ENCODE data around the gene WDR45. TPM values are rescaled to one million over a fixed set of nuclear protein-coding genes. Genes with fewer than 3 reads are reported as not detected.

Gene WDR45
- total RNA-seq, 1 experiment from 2014 or later: 31.8 TPM

GRCh38 chrX:49030283-49030682 lies 49.4 kb downstream of the WDR45 start:
- Histone ChIP-seq H3K4me3 (ENCODE audit: low read depth, low read length, poor library complexity, severe bottlenecking) (no peak overlapping the region), H3K4me1 (ENCODE audit: insufficient read depth, low read length, poor library complexity, severe bottlenecking) (no peaks in the 10 kb centered on the region), H3K27me3 (replicated peaks; ENCODE audit: insufficient read depth, low read depth, low read length, poor library complexity) (no peaks in the 10 kb centered on the region), H3K36me3 (ENCODE audit: insufficient read depth, low read length, poor library complexity, severe bottlenecking) (peaks cover 11% of the 10 kb centered on the region), H3K27ac (ENCODE audit: low read depth, low read length, poor library complexity, severe bottlenecking) (no peak overlapping the region), H3K9me3 (ENCODE audit: low read depth, low read length, poor library complexity, severe bottlenecking) (no peaks in the 10 kb centered on the region)
- DNase-seq (ENCODE audit: low spot score): no peak
- intact Hi-C loops (cut with micrococcal nuclease; ENCODE audit: unreplicated experiment): no loop called here
- POLR2A ChIA-PET (ENCODE audit: low non-redundant PET): no interaction called here
- CTCF ChIA-PET: no interaction called here
- no peak for TF ChIP-seq CTCF (conservative IDR thresholded peaks at IDR 0.05; ENCODE audit: low read depth, low read length)
- BruUV-seq (replicated peaks): no TSS peak

- ChIA-PET POLR2A (ENCODE audit: low non-redundant PET) (no interaction called here), CTCF (no interaction called here)
- BruUV-seq (replicated peaks): no TSS peak
- TF ChIP-seq EZH2 (IDR thresholded peaks at IDR 0.05; ENCODE audit: borderline replicate concordance, low read depth, low read length, poor library complexity, severe bottlenecking): no peak
- no peak for TF ChIP-seq CTCF (conservative IDR thresholded peaks at IDR 0.05; ENCODE audit: low read depth, low read length)
- Histone ChIP-seq H3K4me3 (ENCODE audit: low read depth, low read length, poor library complexity, severe bottlenecking) (no peak overlapping the region), H3K9me3 (ENCODE audit: low read depth, low read length, poor library complexity, severe bottlenecking) (no peaks in the 10 kb centered on the region), H3K36me3 (ENCODE audit: insufficient read depth, low read length, poor library complexity, severe bottlenecking) (peaks cover 11% of the 10 kb centered on the region), H3K27me3 (replicated peaks; ENCODE audit: insufficient read depth, low read depth, low read length, poor library complexity) (no peaks in the 10 kb centered on the region), H3K27ac (ENCODE audit: low read depth, low read length, poor library complexity, severe bottlenecking) (no peak overlapping the region), H3K4me1 (ENCODE audit: insufficient read depth, low read length, poor library complexity, severe bottlenecking) (no peaks in the 10 kb centered on the region)
- no peak for DNase-seq (ENCODE audit: low spot score)
- intact Hi-C loops (cut with micrococcal nuclease; ENCODE audit: unreplicated experiment): no loop called here
Measured at GRCh38 chrX:49029876-49030275, 49.8 kb downstream of the WDR45 start.

Other genes with a start within 250 kb of the WDR45 start
- gene PCSK1N, start 244.3 kb downstream of the WDR45 start, total RNA-seq (2021): 16.9 and 17.6 TPM in 2 replicates
- 60.8 and 72.4 TPM in 2 replicates for gene TIMM17B, start 182.1 kb downstream of the WDR45 start, total RNA-seq (2021)
- gene PQBP1, start 182.0 kb downstream of the WDR45 start, total RNA-seq (2021): 113 and 133 TPM in 2 replicates
- gene SLC35A2, start 168.2 kb downstream of the WDR45 start, total RNA-seq (2021): 21.7 and 30.4 TPM in 2 replicates
- gene PIM2, start 160.9 kb downstream of the WDR45 start, total RNA-seq (2021): 14.9 and 19.9 TPM in 2 replicates
- gene OTUD5, start 122.3 kb downstream of the WDR45 start, total RNA-seq (2021): 58.0 and 67.5 TPM in 2 replicates
- gene KCND1, start 108.0 kb downstream of the WDR45 start, total RNA-seq (2021): 3.6 and 4.3 TPM in 2 replicates
- 64.0 and 65.6 TPM in 2 replicates for gene GRIPAP1, start 77.6 kb downstream of the WDR45 start, total RNA-seq (2021)
- gene TFE3, start 36.5 kb downstream of the WDR45 start, total RNA-seq (2021): 49.5 and 56.8 TPM in 2 replicates
- 11.9 and 13.0 TPM in 2 replicates for gene CCDC120, start 20.9 kb downstream of the WDR45 start, total RNA-seq (2021)
- 21.3 and 24.3 TPM in 2 replicates for gene PRAF2, start 5.9 kb downstream of the WDR45 start, total RNA-seq (2021)
- 24.9 and 29.1 TPM in 2 replicates for gene GPKOW, start 43.8 kb upstream of the WDR45 start, total RNA-seq (2021)
- gene MAGIX, start 82.9 kb upstream of the WDR45 start, total RNA-seq (2021): 1.1 and 1.5 TPM in 2 replicates
- gene PLP2, start 92.0 kb upstream of the WDR45 start, total RNA-seq (2021): 70.0 and 87.5 TPM in 2 replicates
- 4.8 and 6.7 TPM in 2 replicates for gene PRICKLE3, start 106.5 kb upstream of the WDR45 start, total RNA-seq (2021)
- gene SYP, start 120.3 kb upstream of the WDR45 start, total RNA-seq (2021): 14.6 and 16.3 TPM in 2 replicates
- gene CACNA1F, start 153.5 kb upstream of the WDR45 start, total RNA-seq (2021): not detected in 2 replicates
- 18.9 and 20.5 TPM in 2 replicates for gene CCDC22, start 155.6 kb upstream of the WDR45 start, total RNA-seq (2021)
- gene FOXP3, start 184.8 kb upstream of the WDR45 start, total RNA-seq (2021): 0.20 TPM in 1 of 2 replicates, not detected in the other
- 11.4 and 12.3 TPM in 2 replicates for gene PPP1R3F, start 189.9 kb upstream of the WDR45 start, total RNA-seq (2021)
- gene GAGE10, start 223.8 kb upstream of the WDR45 start, total RNA-seq (2021): not detected in 2 replicates
- not detected in 2 replicates for gene GAGE12J, start 242.2 kb upstream of the WDR45 start, total RNA-seq (2021)